Measurements from ENCODE around the gene PHYKPL. TPM values are rescaled to one million over a fixed set of nuclear protein-coding genes. Genes with fewer than 3 reads are reported as not detected.
"Not testable (repeated sequence)": the region's sequence is repeated elsewhere in the genome, so short reads cannot be mapped to it uniquely, and the experiment has no call there.

The PHYKPL gene
- total RNA-seq, 1 experiment from 2014 or later = 53.7 TPM

DNA sequence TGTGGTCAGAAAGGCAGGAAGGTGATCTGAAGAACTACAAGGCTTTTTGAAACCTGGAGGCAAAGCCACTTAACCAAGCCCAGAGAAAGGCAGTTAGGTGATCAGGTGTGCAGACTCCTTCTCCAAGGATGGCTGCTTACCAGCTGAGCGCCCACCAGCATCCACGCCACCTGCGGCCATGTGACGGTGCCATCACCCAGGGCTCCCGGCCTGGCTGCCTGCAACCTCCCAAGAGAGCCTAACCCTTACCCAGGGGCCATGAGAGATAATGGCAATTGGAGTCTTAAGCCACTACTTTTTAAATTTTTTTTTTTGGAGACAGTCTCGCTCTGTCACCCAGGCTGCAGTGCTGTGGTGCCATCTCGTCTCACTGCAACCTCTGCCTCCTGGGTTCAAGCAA lies 33.1 kb upstream of the PHYKPL start:
- DNase-seq (ENCODE audit: extremely low read depth, low read depth) = no peak

DNA sequence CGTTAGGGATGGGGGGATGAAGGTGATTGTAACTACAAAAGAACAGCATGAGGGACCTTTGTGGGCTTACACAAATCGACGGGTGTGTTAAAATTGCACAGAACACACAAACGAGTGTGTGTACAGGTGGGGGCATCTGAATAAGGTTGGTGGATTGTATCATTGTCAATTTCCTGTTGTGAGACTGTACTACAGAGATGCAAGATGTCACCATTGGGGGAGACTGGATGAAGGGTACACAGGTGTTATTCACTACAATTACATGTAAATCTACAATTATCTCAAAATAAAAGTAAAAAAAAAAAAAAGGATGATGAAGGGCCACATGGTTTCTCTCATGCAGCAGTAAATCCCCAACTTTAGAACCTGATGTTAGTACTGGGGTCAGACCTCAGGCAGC lies 31.4 kb upstream of the PHYKPL start:
- no peak for DNase-seq (ENCODE audit: extremely low read depth, low read depth)

DNA sequence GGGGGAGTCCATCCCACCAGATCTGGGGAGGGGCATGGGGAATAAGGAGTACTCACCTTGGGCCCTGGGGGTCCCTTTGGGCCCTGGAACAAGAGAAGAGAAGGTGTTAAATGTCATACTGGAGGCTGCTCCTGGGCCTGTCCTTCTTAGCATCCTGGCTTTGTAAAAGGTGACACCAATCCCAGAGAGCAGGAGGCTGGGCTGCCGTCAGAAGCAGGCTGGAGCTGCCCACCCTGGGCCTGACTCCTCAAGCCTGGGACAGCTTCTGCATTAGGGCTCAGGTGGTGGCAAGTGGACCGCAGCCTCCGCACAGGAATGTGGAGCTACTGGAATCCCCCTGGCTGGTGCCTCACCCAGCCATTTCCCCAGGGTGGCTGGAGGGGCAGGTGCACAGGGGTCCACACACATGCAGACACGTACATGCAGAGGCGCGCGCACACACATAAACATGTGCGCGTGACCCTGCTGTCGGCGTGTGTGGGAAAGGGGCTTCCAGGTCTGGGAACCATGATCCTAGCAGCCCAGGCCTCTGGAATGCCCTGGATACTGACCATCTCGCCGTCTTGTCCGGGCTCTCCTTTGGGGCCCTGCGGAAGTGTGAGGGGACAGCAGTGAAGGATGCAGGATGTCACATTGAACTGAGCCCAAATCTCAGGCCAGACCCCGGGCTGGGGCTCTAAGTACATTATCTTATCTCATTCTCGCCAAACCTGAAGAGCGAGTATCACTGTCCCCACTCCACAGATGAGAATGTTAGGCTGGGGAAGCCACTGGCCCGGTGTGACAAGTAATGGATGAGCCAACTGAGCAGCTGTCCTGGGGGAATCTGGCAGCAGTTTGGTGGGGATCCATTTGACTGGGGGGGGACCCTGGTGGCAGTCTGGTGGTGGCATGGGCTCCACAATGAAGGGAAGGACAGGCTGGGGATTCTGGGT lies 29.3 kb upstream of the PHYKPL start:
- DNase-seq (ENCODE audit: extremely low read depth, low read depth) = no peak

DNA sequence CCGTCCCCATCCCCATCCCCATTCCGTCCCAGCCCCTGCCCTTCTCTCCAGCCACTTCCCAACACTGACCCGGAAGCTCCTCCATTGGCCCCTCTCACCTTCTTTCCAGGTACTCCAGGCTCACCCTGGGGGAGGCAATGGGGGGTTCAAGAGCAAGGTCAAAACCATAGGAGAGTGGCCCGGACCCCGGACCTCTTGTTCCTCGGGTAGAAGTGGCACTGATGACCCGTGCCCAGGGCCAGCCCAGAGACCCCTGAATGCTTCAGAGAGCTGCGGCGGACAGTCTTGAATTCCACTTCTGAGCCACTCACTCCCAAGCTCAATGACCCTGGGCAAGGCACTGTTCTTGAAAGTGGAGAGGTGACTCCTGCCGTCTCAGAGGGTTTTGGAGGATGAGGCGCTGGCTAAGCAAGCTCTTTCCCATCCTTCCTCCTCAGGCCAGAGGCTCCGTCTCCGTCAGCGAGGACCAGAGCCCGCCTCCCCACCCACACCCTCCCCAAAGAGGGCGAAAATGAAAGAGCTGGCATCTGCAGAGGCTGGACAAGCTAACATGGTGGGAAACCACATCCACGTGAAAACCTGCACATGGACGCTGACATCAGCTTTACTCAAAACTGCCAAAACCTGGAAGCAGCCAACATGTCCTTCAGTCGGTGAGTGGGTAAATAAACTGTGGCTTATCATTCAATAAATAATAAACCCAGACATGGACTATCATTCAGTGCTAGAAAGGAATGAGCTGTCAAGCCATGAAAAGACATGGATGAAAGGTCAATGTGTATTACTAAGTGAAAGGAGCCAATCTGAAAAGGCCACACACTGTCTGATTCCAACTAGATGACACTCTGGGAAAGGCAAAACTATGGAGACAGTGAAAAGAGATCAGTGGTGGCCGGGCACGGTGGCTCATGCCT lies 27.3 kb upstream of the PHYKPL start:
- no peak for DNase-seq (ENCODE audit: extremely low read depth, low read depth)

DNA sequence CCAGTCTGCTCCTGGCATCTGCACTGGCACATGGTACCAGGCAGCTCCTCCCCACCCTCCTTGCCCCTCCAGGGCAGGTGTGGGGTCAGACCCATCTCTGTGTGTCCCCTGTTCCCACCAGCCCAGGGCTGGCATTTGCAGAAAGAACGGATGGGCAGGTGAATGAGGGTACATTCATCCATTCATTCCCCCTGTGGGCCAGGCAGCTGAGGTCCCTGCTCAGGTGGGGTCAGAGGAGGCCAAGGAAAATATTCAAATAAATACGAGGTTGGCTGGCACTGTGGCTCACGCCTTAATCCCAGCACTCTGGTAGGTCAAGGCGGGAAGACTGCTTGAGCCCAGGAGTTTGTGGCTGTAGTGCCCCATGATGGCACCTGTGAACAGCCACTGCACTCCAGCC lies 25.0 kb upstream of the PHYKPL start:
- DNase-seq (ENCODE audit: extremely low read depth, low read depth) = no peak

DNA sequence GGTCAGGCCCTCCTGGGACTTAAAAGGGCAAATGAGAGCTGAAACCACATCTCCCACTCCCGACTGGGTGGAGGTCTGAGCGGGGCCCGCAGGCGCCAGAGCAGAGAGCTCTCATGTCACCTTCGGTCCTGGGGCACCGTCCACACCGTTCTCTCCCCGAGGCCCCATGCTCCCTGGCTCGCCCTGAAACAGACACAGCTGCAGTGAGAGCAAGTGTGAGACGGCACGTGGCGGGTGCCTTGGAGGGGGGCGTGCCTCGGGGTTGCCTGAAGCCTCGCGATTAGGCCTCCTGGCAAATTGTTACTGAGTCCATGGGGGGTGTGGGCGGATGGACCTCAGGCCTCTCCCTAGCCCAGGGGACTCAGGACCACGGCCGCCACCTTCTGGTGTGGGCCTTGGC lies 24.1 kb upstream of the PHYKPL start:
- DNase-seq (ENCODE audit: extremely low read depth, low read depth) = no peak

DNA sequence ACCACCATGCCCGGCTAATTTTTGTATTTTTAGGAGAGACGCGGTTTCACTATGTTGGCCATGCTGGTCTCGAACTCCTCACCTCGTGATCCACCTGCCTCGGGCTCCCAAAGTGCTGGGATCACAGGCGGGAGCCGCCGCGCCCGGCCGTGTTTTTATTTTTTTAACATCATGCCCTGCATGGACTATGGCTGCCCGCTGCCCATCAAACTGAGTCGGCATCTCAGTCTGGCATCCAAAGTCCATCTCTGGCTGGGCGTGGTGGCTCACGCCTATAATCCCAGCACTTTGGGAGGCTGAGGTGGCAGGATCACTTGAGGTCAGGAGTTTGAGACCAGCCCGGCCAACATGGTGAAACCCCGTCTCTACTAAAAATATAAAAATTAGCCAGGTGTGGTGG lies 21.0 kb upstream of the PHYKPL start:
- DNase-seq (ENCODE audit: extremely low read depth, low read depth) = not testable (repeated sequence)

DNA sequence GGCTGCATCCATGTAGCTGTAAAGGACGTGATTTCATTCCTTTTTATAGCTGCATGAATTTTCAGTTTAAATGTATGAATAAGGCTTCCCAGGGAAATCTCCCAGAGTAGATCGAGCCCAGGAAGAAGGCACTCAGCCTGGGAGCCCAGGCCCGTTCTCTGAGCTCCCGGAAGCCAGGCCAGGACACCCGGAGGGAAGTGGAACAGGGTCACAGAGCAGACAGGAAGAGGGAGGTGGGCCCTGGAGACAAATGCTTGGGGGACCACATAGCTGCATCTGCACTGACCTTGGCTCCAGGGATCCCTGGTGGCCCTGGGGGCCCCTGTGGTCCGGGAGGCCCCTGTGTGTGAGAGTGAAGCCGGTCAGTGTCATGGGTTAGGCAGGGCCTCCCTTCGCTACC lies 19.7 kb upstream of the PHYKPL start:
- no peak for DNase-seq (ENCODE audit: extremely low read depth, low read depth)

DNA sequence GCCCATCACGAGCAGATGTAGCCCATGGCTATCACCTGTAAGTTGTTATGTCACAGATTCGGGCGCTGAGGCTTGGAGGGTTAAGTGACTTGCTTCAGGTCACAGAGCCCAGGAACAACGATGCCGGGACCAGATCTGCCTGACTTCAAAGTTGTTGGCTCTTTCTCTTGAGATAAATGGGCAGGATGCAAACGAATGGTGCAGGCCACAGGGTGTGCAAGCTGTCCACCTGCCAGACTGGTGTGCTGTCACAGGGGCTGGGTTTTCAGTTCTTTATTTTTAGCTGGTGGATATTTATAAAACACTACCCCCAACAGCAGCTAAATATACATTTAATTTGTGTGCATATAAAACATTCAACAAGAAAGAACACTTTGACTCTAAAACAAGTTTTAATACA lies 17.7 kb upstream of the PHYKPL start:
- no peak for DNase-seq (ENCODE audit: extremely low read depth, low read depth)

DNA sequence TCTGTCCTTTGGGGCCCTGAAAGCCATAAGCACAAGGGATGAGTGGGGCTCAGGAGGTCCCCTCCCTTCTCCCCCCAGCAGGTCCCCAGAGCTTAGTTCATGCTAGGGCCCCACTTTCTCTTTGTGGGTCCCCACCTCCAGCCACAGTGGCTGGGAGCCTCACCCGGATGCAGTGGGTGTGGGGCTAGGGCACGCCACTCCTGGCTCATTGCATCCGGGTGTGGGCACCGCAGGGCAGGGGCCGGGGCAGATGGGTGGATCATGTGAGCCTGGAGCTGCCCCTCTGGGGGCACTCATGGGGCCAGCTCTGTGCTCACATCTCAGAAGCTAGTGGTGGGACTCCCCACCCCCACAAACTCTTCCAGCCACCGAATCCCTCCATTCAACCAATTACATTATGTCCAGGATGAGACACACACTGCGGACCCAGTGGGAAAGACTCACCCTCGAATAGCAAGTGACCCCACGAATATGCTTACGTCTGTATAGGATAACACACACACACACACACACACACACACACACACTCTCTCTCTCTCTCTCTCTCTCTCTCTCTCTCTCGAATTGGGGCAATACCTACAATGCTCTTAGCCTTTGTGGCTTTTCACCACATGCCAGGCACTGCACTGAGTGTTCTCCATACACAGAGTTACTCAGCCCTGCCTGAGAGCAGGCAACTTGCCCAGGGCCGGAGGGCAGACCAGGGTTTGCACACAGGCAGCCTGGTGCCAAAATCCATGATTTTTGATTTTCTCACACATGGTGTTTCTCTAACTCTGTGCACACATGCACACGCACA lies 16.8 kb upstream of the PHYKPL start:
- no peak for DNase-seq (ENCODE audit: extremely low read depth, low read depth)

DNA sequence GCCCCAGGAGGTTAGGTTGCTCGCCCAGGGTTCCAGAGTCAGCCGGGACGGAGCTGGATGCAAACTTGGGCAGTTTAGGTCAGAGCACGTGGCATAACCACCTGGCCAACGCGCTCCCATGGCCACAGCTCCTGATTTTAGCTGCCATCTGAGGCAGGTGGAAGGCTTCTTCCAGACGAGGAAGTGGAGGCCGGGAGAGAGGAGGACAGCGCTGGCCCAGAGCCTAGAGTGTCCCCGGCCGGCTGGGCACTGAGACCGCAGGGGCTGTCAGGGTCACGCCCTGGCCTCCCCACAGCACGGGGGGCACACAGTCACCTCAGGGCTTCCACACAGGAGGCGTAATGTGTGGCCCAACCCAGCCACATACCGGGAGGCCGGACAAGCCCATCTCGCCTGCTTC lies 16.1 kb upstream of the PHYKPL start:
- no peak for DNase-seq (ENCODE audit: extremely low read depth, low read depth)

DNA sequence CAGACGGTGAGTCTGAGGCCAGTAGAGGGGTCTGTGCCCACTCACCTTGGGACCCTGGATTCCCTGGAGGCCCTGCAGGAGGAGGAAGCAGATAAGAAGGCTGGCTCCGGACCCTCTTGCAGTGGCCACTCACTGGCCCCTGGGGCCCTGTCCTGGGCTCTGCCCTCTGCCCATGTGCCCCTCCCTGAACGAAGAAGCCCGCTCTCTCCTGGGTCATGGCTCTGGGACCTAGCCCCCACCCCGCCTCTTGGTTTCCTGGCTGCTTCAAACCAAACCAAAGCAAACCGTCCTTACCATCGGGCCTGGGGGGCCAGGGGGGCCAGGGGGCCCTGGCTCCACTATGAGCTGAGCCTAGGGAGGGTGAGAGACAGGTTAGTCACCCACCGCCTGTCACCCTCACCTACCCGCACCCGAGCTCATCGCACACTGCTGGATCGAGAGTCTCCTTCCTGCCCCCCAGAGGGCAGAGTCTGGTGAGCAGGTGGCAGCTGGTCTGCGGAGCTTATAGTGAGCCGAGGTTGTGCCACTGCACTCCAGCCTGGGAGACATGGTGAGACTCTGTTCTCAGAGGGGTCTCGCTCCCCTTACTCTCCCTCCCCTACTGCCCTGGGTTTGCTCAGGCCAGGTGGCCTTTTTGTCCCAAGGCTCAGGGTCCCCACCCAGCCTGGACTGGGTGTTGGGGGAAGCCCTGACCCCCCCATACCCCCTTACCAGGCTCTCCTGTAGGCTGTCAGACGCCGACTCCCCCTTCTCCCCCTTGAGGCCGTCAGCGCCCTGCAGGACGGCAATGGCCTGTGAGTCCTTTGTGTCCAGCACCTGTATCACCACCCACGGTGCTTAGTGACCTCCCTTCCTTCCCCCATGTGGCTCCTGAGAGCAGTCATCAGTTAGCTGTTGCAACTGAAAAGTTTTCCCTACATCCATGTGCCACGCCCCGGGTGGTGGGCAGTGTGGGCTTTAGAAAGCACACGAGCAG lies 15.2 kb upstream of the PHYKPL start:
- no peak for DNase-seq (ENCODE audit: extremely low read depth, low read depth)

DNA sequence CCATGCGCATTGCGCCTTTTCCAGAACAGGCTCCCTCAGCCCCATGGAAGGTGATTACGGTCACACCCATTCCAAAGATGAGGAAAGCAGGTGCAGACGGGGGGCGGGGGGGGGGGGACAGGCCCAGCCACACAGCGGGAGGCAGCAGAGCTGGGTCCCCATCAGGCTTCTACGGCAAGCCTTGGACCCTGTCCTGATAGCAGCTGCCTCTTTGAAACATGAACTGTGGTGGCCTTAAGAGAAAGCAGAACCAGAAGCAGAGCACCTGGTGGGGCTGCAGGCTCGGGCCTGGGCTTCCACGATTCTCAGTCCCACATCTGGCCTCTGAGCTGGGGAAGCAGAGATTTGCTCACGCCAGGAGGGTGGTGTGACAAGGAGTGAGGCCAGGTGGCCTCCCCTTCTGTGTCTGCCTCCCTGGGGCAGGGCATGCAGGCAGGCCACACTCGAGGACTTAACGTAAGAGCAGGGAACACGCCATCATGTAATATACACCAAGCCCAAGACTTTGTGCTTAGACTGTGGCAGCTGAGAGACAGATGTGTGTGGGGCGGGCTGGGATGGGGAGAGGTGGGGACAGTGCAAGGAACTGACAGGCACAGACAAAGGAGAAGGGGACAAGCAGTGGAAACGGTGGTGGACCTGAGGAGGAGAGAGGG lies 14.2 kb upstream of the PHYKPL start:
- DNase-seq (ENCODE audit: extremely low read depth, low read depth) = no peak

DNA sequence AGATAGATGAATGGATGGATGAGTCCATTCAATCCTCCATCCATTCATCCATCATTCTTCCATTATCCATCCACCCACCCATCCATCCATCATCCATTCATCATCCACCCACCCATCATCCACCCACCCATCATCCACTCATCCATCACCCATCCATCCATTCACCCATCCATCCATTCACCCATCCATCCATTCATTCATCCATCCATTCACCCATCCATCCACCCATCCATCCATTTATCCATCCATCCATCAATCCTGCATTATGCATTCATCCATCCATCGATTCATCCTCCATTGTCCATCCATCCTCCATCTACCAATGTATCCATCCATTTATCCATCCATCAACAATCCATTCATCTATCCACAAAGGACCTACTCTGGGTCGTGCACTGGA lies 12.8 kb upstream of the PHYKPL start:
- DNase-seq (ENCODE audit: extremely low read depth, low read depth) = no peak

DNA sequence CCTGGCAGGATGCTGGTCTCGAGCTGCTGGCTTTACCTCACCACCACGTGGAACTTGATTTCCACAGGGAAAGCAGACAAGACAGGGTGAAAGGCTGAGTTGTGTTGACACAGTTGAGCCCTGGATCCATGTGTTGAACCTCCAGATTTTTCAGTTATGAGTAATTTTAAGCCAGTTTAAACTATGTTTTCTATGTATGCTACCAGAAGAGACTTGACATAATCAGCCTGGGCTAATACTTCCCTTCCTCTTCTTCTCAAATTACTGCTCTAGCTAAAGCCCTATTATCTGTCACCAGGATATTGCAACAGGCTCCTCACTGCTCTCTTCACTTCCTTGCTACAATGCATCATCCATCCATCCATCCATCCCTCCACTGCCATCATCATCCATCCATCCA lies 12.0 kb upstream of the PHYKPL start:
- no peak for DNase-seq (ENCODE audit: extremely low read depth, low read depth)

DNA sequence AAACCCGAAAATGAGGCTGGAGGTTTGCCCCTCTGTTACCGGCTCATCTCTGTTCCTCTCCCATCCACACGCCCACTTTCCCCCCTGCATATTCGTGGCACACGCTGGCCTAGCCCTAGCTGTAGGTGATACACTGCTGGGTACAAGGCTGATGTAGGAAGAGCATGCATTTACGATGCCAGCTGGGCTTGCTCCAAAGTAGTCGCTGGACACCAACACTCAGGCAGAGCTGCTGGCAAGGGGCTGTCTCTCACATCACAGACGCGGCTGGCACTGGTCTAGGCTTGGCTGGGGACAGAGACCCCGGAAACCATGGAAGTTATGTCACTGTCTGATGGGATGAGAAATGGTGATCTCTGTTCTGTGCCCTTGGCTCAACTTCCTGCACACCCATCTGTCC lies 9.8 kb upstream of the PHYKPL start:
- DNase-seq (ENCODE audit: extremely low read depth, low read depth) = no peak

DNA sequence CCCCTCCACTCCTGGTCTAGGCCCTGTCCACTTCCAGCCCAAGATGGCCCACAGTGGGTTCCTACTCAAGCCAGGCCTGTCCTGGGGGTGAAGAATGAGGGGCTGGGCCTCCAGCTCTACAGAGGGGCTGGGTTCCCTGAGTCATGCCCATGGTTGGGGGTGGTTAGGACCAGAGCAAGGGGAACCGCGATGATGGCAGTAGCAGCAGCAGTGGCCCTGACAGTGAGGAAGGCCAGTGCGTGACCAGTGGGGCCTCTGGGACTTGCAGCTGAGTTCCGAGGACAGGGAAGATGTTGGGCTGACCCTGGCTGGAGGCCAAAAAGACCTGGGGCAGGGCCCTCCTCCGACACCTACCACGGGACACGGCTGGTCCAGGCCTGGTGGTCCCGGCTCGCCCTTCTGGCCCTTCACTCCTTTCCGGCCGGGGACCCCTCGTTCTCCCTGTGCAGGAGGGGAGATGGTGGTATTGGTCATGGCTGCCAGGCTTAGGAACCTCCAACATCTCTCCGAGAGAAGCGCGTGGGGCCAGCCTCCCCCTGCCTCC lies 9.2 kb upstream of the PHYKPL start:
- DNase-seq (ENCODE audit: extremely low read depth, low read depth) = no peak

DNA sequence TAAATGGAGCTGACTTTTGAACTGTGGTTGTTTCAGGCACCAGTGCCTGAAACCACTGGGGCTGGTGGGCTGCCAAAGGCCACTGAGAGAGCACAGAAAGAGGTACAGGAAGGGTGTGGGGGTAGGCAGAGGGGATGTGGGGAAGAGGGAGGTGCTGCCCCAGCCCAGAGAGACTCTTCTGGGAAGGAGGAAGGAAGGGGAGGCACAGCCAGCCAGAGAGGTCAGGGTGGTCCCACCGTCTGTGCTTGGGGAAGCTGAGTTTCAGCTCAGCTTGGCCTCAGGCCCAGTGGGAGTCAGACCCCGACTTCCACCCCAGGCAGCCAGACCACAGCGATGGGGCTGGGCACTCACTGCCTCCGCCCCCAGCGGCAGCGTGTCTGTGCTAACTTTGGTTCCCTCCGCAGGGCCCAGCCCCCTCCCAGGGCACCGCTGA lies 8.6 kb upstream of the PHYKPL start:
- DNase-seq (ENCODE audit: extremely low read depth, low read depth) = no peak

DNA sequence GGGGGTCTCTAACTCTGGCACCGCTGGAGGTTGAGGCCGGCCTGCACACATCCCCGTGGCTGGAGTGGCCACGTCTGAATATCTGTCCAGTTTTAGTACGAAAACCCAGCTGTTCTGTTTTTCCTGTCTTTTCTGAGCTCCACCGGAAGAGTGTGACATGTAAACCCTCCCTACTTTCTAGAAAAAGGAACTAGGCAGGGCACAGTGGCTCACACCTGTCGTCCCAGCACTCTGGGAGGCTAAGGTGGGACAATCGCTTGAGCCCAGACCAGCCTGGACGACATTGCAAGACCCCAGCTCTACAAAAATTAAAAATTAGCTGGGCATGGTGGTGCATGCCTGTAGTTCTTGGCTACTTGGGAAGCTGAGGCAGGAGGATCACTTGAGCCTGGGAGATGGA lies 8.2 kb upstream of the PHYKPL start:
- no peak for DNase-seq (ENCODE audit: extremely low read depth, low read depth)

Measured in NCI-H460 (cell line).